AML-193 (cell line): ENCODE data around the gene BCAR3.
A peak's percentile ranks its signal among the peaks of the same experiment; 100 is the strongest.
"Not testable (repeated sequence)": the region's sequence is repeated elsewhere in the genome, so short reads cannot be mapped to it uniquely, and the experiment has no call there.

Experiments
- DNase-seq, 2 experiments: peaks; one replicate each; lab custom pipeline; 2025; lab: John Stamatoyannopoulos, UW

BCAR3 gene

DNA sequence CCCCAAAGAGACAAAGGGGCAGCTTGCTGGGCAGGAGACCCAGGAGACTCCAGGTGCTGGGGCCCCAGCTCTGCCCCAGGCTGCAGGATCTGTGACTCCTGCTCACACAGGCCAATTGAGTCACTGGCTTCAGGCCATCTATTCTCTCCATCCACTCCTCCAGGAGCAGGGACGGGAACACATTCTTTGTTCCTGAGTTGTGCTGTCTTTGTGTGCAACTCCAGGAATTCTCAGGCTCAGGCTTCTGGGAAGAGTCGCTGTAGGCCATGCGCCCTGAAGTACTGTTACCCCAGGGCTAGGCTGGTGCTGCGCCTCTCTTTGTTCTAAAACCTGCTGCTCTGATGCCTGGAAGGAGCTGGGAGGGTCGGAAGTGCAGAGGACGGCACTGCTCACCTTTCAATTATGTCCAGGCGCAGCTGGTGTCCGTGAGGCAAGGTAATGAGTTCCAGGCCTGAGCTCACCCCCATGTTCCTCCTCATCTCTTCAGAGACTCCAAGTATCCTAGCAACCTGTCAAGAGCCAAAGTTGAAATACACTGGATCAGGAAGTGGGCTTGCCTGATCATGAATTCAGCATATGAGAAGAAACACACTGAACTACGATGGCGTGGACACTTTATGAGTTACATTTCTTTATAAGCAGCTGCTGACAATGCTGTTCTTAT lies 105.9 kb downstream of the BCAR3 start:
- no peak for DNase-seq

GRCh38 chr1:93574991-93575390 lies 106.6 kb downstream of the BCAR3 start:
- DNase-seq, result no peak

- no peak for DNase-seq
Measured at GRCh38 chr1:93574511-93574910, 107.1 kb downstream of the BCAR3 start.

DNA sequence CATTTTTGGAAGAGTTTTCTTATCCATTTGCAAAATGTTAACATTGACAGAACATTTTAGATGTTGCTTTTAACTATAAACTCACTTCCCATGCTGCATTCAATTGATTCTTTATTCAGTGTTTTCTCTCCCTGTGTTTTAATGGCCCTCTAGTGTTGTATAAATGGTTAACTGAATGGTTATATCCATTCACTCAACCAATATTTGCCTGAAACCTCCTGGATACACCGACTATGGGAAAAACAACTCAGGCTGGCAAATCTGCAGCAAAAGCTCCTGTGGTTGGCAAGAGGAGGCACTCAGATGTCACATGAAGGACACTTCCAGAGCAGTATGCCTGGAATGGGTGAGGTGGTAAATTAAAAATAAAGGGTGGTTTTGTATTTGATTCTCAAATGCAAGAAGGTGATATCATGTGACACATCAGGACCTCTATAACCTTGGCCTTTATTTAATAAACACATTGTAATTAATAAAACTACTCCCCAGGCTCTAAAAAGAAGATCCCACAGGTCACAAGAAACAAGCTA lies 107.6 kb downstream of the BCAR3 start:
- no peak for DNase-seq

- DNase-seq, result no peak
Measured at GRCh38 chr1:93571623-93572310, 109.9 kb downstream of the BCAR3 start.

GRCh38 chr1:93569489-93569888 lies 112.1 kb downstream of the BCAR3 start:
- no peak for DNase-seq

GRCh38 chr1:93567255-93567918 lies 114.2 kb downstream of the BCAR3 start:
- DNase-seq, result no peak

GRCh38 chr1:93566227-93566626 lies 115.4 kb downstream of the BCAR3 start:
- no peak for DNase-seq

DNA sequence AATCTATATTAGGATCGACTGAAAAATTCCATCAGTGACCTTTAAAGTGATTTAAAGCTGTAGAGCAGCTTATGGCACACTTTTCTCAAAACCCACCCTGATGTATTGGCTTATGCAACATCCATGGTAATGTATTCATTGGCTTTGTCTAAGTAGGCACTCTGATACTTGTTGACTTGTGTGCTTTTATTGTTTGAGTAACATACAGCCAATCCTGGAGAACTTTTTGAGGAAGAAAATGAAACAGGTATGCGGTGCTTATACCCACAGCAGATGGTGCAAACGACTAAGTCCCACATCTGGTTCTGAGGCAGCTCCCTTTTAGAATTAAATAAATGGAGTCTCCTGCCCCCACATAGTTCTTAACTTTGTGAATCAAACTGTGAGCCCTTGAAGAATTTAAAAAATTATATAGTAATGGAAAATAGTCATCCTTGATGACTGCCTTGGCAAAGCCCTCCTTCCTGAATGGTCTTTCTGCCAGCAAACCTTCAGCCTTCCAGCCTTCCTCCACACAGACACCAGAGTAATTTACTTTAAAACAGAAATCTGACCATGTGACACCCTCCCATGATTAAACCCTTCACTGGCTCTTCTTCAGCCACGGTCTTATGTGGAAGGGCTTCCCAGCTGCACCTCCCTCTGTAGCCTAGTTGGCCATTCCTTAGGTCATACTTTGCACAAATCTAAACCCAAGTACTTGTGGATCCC lies 116.0 kb downstream of the BCAR3 start:
- DNase-seq, result no peak

- no peak for DNase-seq
Measured at GRCh38 chr1:93559695-93560094, 121.9 kb downstream of the BCAR3 start.

GRCh38 chr1:93559045-93559444 lies 122.6 kb downstream of the BCAR3 start:
- peak; percentile 7 to 9 for DNase-seq

- no peak for DNase-seq
Measured at GRCh38 chr1:93556291-93556690, 125.3 kb downstream of the BCAR3 start.

DNA sequence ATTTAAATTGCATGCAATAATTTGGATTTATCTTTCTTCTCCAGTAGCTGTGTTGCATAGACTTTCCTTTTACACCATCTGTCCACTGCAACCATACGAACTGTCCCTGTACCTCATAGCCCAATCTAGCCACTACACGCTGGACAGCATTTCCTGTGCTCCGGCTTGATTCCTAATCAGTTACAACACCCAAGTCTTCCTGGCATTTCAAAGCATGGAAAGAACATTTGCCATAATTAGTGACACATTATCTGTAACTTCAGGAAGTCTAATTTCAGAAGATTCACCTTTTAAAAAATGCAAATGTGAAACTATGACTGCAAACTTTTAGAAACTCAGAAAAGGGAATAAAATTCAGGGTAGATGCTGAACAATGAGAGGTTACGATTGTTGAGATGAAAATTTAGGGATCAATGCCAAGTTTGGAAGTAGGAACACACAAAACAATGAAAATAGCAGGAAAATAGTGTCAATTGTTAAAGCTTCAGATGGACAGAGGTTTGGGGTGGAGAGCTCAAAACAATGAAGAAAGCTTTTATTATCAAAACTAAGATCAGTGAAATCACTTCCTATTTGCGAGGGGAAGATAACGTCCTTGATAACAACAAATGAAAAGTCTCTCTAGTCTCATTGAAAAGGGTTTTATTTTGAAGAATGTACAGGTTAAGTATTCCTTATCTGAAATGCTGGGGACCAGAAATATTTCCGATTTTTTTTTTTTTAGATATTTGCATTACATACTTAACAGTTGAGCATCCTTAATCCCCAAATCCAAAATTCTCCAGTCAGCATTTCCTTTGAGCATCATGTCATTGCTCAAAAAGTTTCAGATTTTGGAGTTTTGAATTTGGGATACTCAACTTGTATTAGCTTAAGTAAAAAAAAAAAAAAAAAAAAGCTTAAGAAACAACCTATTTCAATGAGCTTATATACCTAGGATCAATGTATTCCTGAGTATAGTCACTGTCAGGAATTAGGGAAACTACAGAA lies 126.5 kb downstream of the BCAR3 start:
- DNase-seq, result no peak

GRCh38 chr1:93553886-93554490 lies 127.6 kb downstream of the BCAR3 start:
- DNase-seq, result not testable (repeated sequence)

DNA sequence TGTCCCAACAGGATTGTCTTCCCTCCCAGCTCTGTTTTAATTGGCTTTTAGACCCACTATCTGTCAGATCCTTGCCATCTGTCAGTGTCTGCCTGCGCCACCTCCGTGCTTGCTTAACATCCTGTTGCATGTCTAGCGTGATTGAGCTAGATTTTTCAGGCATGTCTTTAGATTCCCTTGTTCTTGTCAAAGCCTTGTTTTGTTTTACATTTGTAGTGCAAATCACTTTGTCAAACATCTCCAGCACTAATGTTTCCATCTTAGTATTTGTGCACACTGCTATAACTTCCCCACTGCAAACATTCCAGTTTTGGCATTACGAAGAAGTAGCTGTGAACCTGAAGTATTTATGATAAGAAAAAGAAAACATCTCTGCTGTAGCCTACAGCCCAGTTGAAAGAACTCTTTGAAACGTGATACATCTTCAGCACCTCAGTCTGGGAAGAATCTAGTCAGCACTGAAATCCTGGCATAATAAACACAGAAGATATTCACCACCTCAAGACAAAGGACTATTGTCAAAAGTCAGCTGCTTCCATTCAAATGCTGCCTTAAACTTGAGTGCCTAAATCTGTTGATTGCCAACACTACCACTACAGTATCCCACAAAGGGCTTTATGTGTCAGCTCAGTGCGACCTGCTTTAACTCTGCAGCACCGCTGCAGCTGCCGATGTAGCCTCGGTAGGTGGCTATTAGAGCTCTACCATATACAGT lies 128.7 kb downstream of the BCAR3 start:
- peak; percentile 16 to 34 for DNase-seq

DNA sequence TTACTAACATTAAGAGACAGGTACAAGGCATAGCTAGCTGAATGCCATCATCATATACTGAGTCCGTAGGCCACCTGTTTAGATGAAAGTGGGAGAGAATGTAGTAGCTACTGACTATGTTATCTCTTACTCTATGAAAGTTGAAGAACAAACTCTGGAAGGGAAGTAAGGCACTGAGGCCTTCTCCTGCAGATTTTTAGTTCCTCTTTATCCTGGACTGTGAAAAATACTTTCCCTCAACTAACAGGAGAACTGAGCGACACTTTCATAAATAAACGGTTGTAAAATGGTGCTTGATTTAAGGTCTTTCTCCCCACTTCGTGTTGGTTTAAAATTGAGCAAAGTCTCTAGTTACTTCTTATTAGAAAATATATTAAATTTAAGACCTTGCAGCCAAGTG lies 131.8 kb downstream of the BCAR3 start:
- DNase-seq, result peak; percentile 6 to 15

- no peak for DNase-seq
Measured at GRCh38 chr1:93549131-93549530, 132.5 kb downstream of the BCAR3 start.

- DNase-seq, result no peak
Measured at GRCh38 chr1:93546162-93546863, 135.3 kb downstream of the BCAR3 start.

DNA sequence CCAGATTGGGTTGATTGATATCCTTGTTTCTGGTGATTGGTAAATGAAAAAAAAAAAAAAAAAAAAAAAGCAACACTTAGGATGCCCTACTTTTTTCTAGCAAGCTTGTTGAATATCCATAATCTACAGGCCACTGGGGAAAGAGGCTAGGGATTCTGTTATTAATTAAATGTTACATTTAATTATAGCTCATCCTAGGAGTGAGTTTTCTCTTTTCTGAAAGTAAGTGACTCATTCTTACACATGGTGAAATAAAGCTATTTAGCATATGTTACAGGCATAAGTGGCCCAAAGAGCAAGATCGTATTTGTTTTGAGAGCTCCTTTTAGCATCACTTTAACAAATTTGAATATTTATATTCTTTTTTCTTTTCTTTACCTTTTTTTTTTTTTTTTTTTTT lies 139.2 kb downstream of the BCAR3 start:
- DNase-seq, result no peak
